Endothelial cell of umbilical vein (primary cell): Measurements from ENCODE around the gene SNED1. TPM values are rescaled to one million over a fixed set of nuclear protein-coding genes. Genes with fewer than 3 reads are reported as not detected.

ENCODE experiments used
- BruUV-seq: library from RNA; stranded (reverse); fragments of 400-500 nt; replicated peaks from 2 replicates; lab custom pipeline; 2021; lab: Mats Ljungman, UMichigan
- CTCF ChIA-PET: fragments of 300-600, 350-600 bp; sonication (Branson Sonifier 250); formaldehyde crosslinking; loops from one replicate; lab custom pipeline; 2021; ENCODE audit warnings: antibody characterized with exemption, inconsistent platforms; lab: Charles Lee
- POLR2A ChIA-PET: fragments of 300-600, 350-600 bp; sonication (Branson Sonifier 250); formaldehyde crosslinking; loops from one replicate; lab custom pipeline; 2021; ENCODE audit warnings: antibody characterized with exemption, inconsistent platforms; lab: Charles Lee
- DNase-seq: peaks from one replicate; pipeline ENCODE4 v3.0.0-alpha.2; 2011; ENCODE audit warnings: low read depth, low spot score
- FAIRE-seq: peaks from 2 replicates; lab custom pipeline; 2011; peaks lifted over from hg19 to GRCh38; lab: Jason Lieb, UNC
- H2AFZ ChIP-seq: 2 replicates; pipeline ENCODE4 v1.6.0; 2012; ENCODE audit warnings: low read depth, low read length, control low read depth, inconsistent platforms
- H3K27ac ChIP-seq: 2 replicates; pipeline ENCODE4 v1.5.1; 2011; ENCODE audit warnings: low read depth, mild to moderate bottlenecking, control low read depth, low read length, moderate library complexity; ENCODE audit not compliant: insufficient read depth
- H3K27me3 ChIP-seq, 2 experiments: 2 replicates each; pipeline versions ENCODE4 v1.6.0 to v1.6.1; 2011; ENCODE audit warnings: low read length in 2 of 2, mixed read lengths in 1 of 2; ENCODE audit not compliant: control insufficient read depth in 2 of 2, insufficient read depth in 2 of 2
- H3K36me3 ChIP-seq, 2 experiments: 2 replicates in 1 of 2; 3 replicates in 1 of 2; pipeline ENCODE4 v1.5.1; 2011; ENCODE audit warnings: low read length in 2 of 2, mild to moderate bottlenecking in 1 of 2, moderate library complexity in 1 of 2; ENCODE audit not compliant: control insufficient read depth in 2 of 2, insufficient read depth in 2 of 2; ENCODE audit errors: extremely low read depth in 1 of 2
- H3K4me1 ChIP-seq: 3 replicates; pipeline ENCODE4 v1.5.1; 2011; ENCODE audit warnings: mild to moderate bottlenecking, low read length; ENCODE audit not compliant: control insufficient read depth, insufficient read depth; ENCODE audit errors: extremely low read depth
- H3K4me2 ChIP-seq: 2 replicates; pipeline ENCODE4 v1.6.1; 2011; ENCODE audit warnings: low read length, control low read depth, mixed read lengths; ENCODE audit not compliant: insufficient read depth
- H3K4me3 ChIP-seq, 3 experiments: fragments of 200-600 bp in 1 of 3; sonication (generic), shearing (Covaris generic) in 1 of 3; replicated peaks in 1 of 3; 2 replicates each; pipeline ENCODE4 v1.5.1; 2011 to 2016; ENCODE audit warnings: control low read depth in 3 of 3, low read length in 3 of 3, mild to moderate bottlenecking in 2 of 3, inconsistent platforms in 1 of 3, low read depth in 1 of 3, moderate library complexity in 1 of 3; ENCODE audit not compliant: insufficient read depth in 1 of 3
- H3K79me2 ChIP-seq: 2 replicates; pipeline ENCODE4 v1.6.0; 2012; ENCODE audit warnings: low read length, inconsistent platforms; ENCODE audit not compliant: control insufficient read depth, insufficient read depth
- H3K9ac ChIP-seq: replicated peaks from 2 replicates; pipeline ENCODE3; 2011; ENCODE audit warnings: low read length, control low read depth; ENCODE audit not compliant: insufficient read depth; ENCODE audit errors: extremely low read depth
- H3K9me1 ChIP-seq: replicated peaks from 3 replicates; pipeline ENCODE4 v1.6.0; 2011; ENCODE audit warnings: mild to moderate bottlenecking, low read length; ENCODE audit not compliant: control insufficient read depth, insufficient read depth; ENCODE audit errors: extremely low read depth
- H3K9me3 ChIP-seq: replicated peaks from 2 replicates; pipeline ENCODE4 v1.5.1; 2012; ENCODE audit warnings: low read length, inconsistent platforms; ENCODE audit not compliant: control insufficient read depth, insufficient read depth
- H4K20me1 ChIP-seq: replicated peaks from 2 replicates; pipeline ENCODE3; 2011; ENCODE audit warnings: mild to moderate bottlenecking, low read length; ENCODE audit not compliant: control insufficient read depth, insufficient read depth; ENCODE audit errors: extremely low read depth
- CTCF ChIP-seq, 2 donors: IDR thresholded peaks; 1 replicate in 1 of 2; 2 replicates in 1 of 2; pipeline ENCODE4 v1.5.1; 2011; ENCODE audit warnings: low read length in 2 of 2, mild to moderate bottlenecking in 2 of 2, moderate library complexity in 2 of 2, control low read depth in 1 of 2, inconsistent platforms in 1 of 2, low read depth in 1 of 2; ENCODE audit not compliant: insufficient read depth in 1 of 2; ENCODE audit errors: extremely low read depth in 1 of 2
- EZH2 ChIP-seq: IDR thresholded peaks from 2 replicates; pipeline ENCODE4 v1.6.1; 2012; ENCODE audit warnings: borderline replicate concordance, low read depth, mild to moderate bottlenecking, moderate library complexity, low read length, inconsistent platforms; ENCODE audit not compliant: severe bottlenecking
- FOS ChIP-seq: IDR thresholded peaks from 2 replicates; pipeline ENCODE4 v1.6.1; 2011; ENCODE audit warnings: mild to moderate bottlenecking, low read length, moderate library complexity, borderline replicate concordance; ENCODE audit not compliant: insufficient read depth
- GATA2 ChIP-seq: IDR thresholded peaks from 2 replicates; pipeline ENCODE4 v1.7.0; 2011; ENCODE audit warnings: low read depth, mild to moderate bottlenecking, moderate library complexity, mixed read lengths, low read length; ENCODE audit not compliant: insufficient read length, insufficient read depth
- JUN ChIP-seq: IDR thresholded peaks from 2 replicates; pipeline ENCODE4 v1.6.1; 2011; ENCODE audit warnings: borderline replicate concordance, low read depth; ENCODE audit not compliant: insufficient read length, insufficient read depth
- MAX ChIP-seq: IDR thresholded peaks from 2 replicates; pipeline ENCODE4 v1.6.1; 2011; ENCODE audit not compliant: insufficient read depth, insufficient read length
- MYC ChIP-seq: IDR thresholded peaks from one replicate; pipeline ENCODE4 v1.6.1; 2011; ENCODE audit warnings: mild to moderate bottlenecking, low read depth, low read length
- POLR2A ChIP-seq: IDR thresholded peaks from 2 replicates; pipeline ENCODE4 v1.6.1; 2012; ENCODE audit warnings: low read depth, mild to moderate bottlenecking, control low read depth, low read length
- POLR2AphosphoS5 ChIP-seq: IDR thresholded peaks from 2 replicates; pipeline ENCODE4 v1.6.1; 2012; ENCODE audit warnings: low read depth, mild to moderate bottlenecking, control low read depth, low read length, moderate library complexity; ENCODE audit not compliant: insufficient read depth
- dilution Hi-C: fragments of 300-500 bp; cut with MboI; formaldehyde crosslinking; loops from one replicate; pipeline ENCODE4 v1.15.0; 2019; ENCODE audit warnings: low sequenced_read_pairs; ENCODE audit not compliant: extremely low pct_ligation_motif_present
- intact Hi-C: fragments of 100-400 bp; cut with micrococcal nuclease; formaldehyde crosslinking; loops from one replicate; pipeline ENCODE4 v1.10.0; 2022
- polyA plus RNA-seq, 4 experiments: library from polyadenylated mRNA; depleted of rRNA in 3 of 4; stranded (reverse) in 3 of 4; unstranded in 1 of 4; fragments of >200 nt; gene quantifications; 2 replicates each; pipeline versions ENCODE4 v1.2.1 to v1.2.3, GENCODE V29; 2011 to 2012; ENCODE audit warnings: missing spikeins in 1 of 4
- total RNA-seq: library from RNA; stranded (reverse); gene quantifications from 2 replicates; pipeline ENCODE4 v1.2.3, GENCODE V29; 2021

SNED1 gene
- total and polyA plus RNA-seq, 2 donors (not counting 3 experiments of a cell fraction or from before 2014, with no cell fraction given), result 14.1 to 17.2 TPM

GRCh38 chr2:241072553-241073165 is 74.2 kb downstream of the SNED1 start:
- TF ChIP-seq JUN (no peak), EZH2 (no peak), MAX (no peak)
- dilution Hi-C loops (no loop called here), intact Hi-C loops (loop anchor here (1.0 to 10.0 kb wide), 2 partner anchors 23 to 158 kb away; no protein-coding TSS in a partner anchor)
- ChIA-PET CTCF (interaction anchor here (1.2 kb wide), 1 partner anchor 89 kb away, joined by 3 read pairs; no protein-coding TSS in a partner anchor), POLR2A (no interaction called here)
- H3K4me1 ChIP-seq, result no peaks in the 10 kb centered on the region
- H3K4me3 ChIP-seq, result no peak overlapping the region
- no peaks in the 10 kb centered on the region for H3K79me2 ChIP-seq
- H3K4me2 ChIP-seq, result no peak overlapping the region
- H3K9ac ChIP-seq, result no peak overlapping the region
- H3K27ac ChIP-seq, result no peak overlapping the region
- H4K20me1 ChIP-seq, result no peaks in the 10 kb centered on the region
- no TSS peak for BruUV-seq
- H3K27me3 ChIP-seq, result no peaks in the 10 kb centered on the region
- no peaks in the 10 kb centered on the region for H3K9me1 ChIP-seq
- DNase-seq (no peak), FAIRE-seq (no peak)
- no peaks in the 10 kb centered on the region for H3K9me3 ChIP-seq
- no peak overlapping the region for H2AFZ ChIP-seq
- peaks cover 0 to 2% of the 10 kb centered on the region in 2 experiments for H3K36me3 ChIP-seq

GRCh38 chr2:241073166-241074064 is 75.0 kb downstream of the SNED1 start:
- CTCF ChIA-PET, result interaction anchor here (1.2 kb wide), 1 partner anchor 90 kb away, joined by 3 read pairs; no protein-coding TSS in a partner anchor
- Histone ChIP-seq H3K4me2 (no peak overlapping the region), H4K20me1 (no peaks in the 10 kb centered on the region), H3K4me3 (no peak overlapping the region), H3K27ac (no peak overlapping the region), H3K4me1 (no peaks in the 10 kb centered on the region), H3K79me2 (no peaks in the 10 kb centered on the region), H3K36me3 (peaks cover 0 to 2% of the 10 kb centered on the region in 2 experiments), H3K27me3 (no peaks in the 10 kb centered on the region), H3K9me1 (no peaks in the 10 kb centered on the region), H2AFZ (no peak overlapping the region), H3K9ac (no peak overlapping the region), H3K9me3 (no peaks in the 10 kb centered on the region)
- no TSS peak for BruUV-seq
- POLR2A ChIA-PET, result no interaction called here
- TF ChIP-seq FOS (no peak), EZH2 (no peak), GATA2 (no peak), MYC (no peak), MAX (no peak), POLR2A (no peak), JUN (no peak), CTCF (IDR thresholded peaks at IDR 0.05; ENCODE audit: extremely low read depth in 1 of 2, insufficient read depth in 1 of 2, low read depth in 1 of 2, low read length in 2 of 2) (no peak), POLR2AphosphoS5 (no peak)
- DNase-seq, result no peak
- FAIRE-seq, result no peak
- dilution Hi-C loops (no loop called here), intact Hi-C loops (loop anchor here (1.0 to 10.0 kb wide), 2 partner anchors 24 to 159 kb away; no protein-coding TSS in a partner anchor)
